OCI-LY7 (cell line): ENCODE measurements around the gene GLS. TPM values are rescaled to one million over a fixed set of nuclear protein-coding genes. Genes with fewer than 3 reads are reported as not detected.

Experiments used
- BruUV-seq: library from RNA; stranded (reverse); fragments of 400-500 nt; replicated peaks from 2 replicates; lab custom pipeline; 2021; lab: Mats Ljungman, UMichigan
- CTCF ChIA-PET: fragments of 300-600 bp; sonication (Branson Sonifier 250); formaldehyde crosslinking; loops from one replicate; lab custom pipeline; 2022; ENCODE audit warnings: antibody characterized with exemption; ENCODE audit not compliant: unreplicated experiment; lab: Charles Lee
- POLR2A ChIA-PET: fragments of 300-600 bp; sonication (Branson Sonifier 250); formaldehyde crosslinking; loops from one replicate; lab custom pipeline; 2022; ENCODE audit warnings: antibody characterized with exemption; lab: Charles Lee
- DNase-seq: peaks from one replicate; pipeline ENCODE4 v3.0.0-alpha.2; 2015; ENCODE audit warnings: low spot score
- H2AFZ ChIP-seq: fragments of 200-600 bp; sonication (generic), shearing (Covaris generic); 2 replicates; pipeline ENCODE4 v1.6.1; 2014; ENCODE audit warnings: mild to moderate bottlenecking, antibody characterized with exemption, low read length, moderate library complexity
- H3K27ac ChIP-seq: fragments of 200-600 bp; sonication (generic); 2 replicates; pipeline ENCODE4 v1.5.1; 2014; ENCODE audit warnings: mixed run types, low read depth, mild to moderate bottlenecking, moderate library complexity, low read length, inconsistent platforms; ENCODE audit not compliant: poor library complexity, severe bottlenecking
- H3K36me3 ChIP-seq: fragments of 200-600 bp; sonication (generic); 2 replicates; pipeline ENCODE4 v1.6.1; 2014; ENCODE audit warnings: mild to moderate bottlenecking, antibody characterized with exemption, low read length, moderate library complexity, mixed read lengths; ENCODE audit not compliant: insufficient read depth
- H3K4me1 ChIP-seq: fragments of 200-600 bp; sonication (generic); 2 replicates; pipeline ENCODE4 v1.5.1; 2014; ENCODE audit warnings: mild to moderate bottlenecking, low read length; ENCODE audit not compliant: insufficient read depth, poor library complexity, severe bottlenecking
- H3K4me2 ChIP-seq: fragments of 200-600 bp; sonication (generic); 2 replicates; pipeline ENCODE4 v1.6.1; 2014; ENCODE audit warnings: mild to moderate bottlenecking, low read length
- H3K4me3 ChIP-seq: fragments of 200-600 bp; sonication (generic); 2 replicates; pipeline ENCODE4 v1.5.1; 2014; ENCODE audit warnings: mild to moderate bottlenecking, low read depth, low read length; ENCODE audit not compliant: poor library complexity, severe bottlenecking
- H3K79me2 ChIP-seq: fragments of 200-600 bp; sonication (generic); 2 replicates; pipeline ENCODE4 v1.6.1; 2016; ENCODE audit warnings: low read depth, mild to moderate bottlenecking, low read length, moderate library complexity, mixed read lengths; ENCODE audit not compliant: insufficient read depth
- H3K9me2 ChIP-seq: fragments of 200-600 bp; sonication (generic); 2 replicates; pipeline ENCODE4 v1.6.1; 2016; ENCODE audit warnings: mild to moderate bottlenecking, low read length, mixed read lengths; ENCODE audit not compliant: insufficient read depth
- H3K9me3 ChIP-seq: fragments of 200-600 bp; sonication (generic); 2 replicates; pipeline ENCODE4 v1.6.1; 2014; ENCODE audit warnings: mild to moderate bottlenecking, mixed run types, low read length, mixed read lengths
- H4K20me1 ChIP-seq: fragments of 200-600 bp; sonication (generic); 2 replicates; pipeline ENCODE4 v1.6.1; 2014; ENCODE audit warnings: mild to moderate bottlenecking, antibody characterized with exemption, low read length, moderate library complexity, mixed read lengths; ENCODE audit not compliant: insufficient read depth
- CTCF ChIP-seq: fragments of 200-600 bp; sonication (generic); conservative IDR thresholded peaks from 2 replicates; pipeline ENCODE4 v1.5.1; 2014; ENCODE audit warnings: mild to moderate bottlenecking, antibody characterized with exemption, low read length, moderate library complexity, mixed read lengths
- EZH2phosphoT487 ChIP-seq: fragments of 200-600 bp; sonication (generic); IDR thresholded peaks from 2 replicates; pipeline ENCODE4 v1.6.1; 2018; ENCODE audit warnings: low read depth, borderline replicate concordance, mild to moderate bottlenecking, mixed run types, antibody characterized with exemption, low read length, moderate library complexity, mixed read lengths
- intact Hi-C: fragments of 100-400 bp; cut with micrococcal nuclease; formaldehyde crosslinking; loops from one replicate; pipeline ENCODE4 v1.10.0; 2022; ENCODE audit not compliant: unreplicated experiment
- total RNA-seq, 2 experiments: library from RNA; depleted of rRNA in 1 of 2; stranded (reverse); fragments of >200 nt in 1 of 2; shearing (Covaris generic) in 1 of 2; gene quantifications; 2 replicates each; pipeline ENCODE4 v1.2.3, GENCODE V29; 2014 to 2022

GLS gene
- total RNA-seq, 2 experiments from 2014 or later, result 102 to 103 TPM

GRCh38 chr2:190891372-190891771, 10.8 kb downstream of the GLS start:
- TF ChIP-seq EZH2phosphoT487 (no peak), CTCF (no peak)
- H3K79me2 ChIP-seq, result peaks cover 91% of the 10 kb centered on the region
- H3K27ac ChIP-seq, result no peak overlapping the region
- CTCF ChIA-PET, result no interaction called here
- no TSS peak for BruUV-seq
- DNase-seq, result peak; percentile 30
- H3K36me3 ChIP-seq, result peaks cover 80% of the 10 kb centered on the region
- no peak overlapping the region for H3K4me3 ChIP-seq
- peak overlapping the region; percentile 17; the same call in 1 of the 2 replicates for H3K4me2 ChIP-seq
- no peak overlapping the region for H2AFZ ChIP-seq
- no peaks in the 10 kb centered on the region for H3K9me2 ChIP-seq
- peaks cover 36% of the 10 kb centered on the region for H3K4me1 ChIP-seq
- intact Hi-C loops, result no loop called here
- POLR2A ChIA-PET, result interaction anchor here (0.7 to 3.6 kb wide), 3 partner anchors 8 to 73 kb away, joined by 4 to 35 read pairs (median 7); no protein-coding TSS in a partner anchor
- H3K9me3 ChIP-seq, result no peaks in the 10 kb centered on the region
- H4K20me1 ChIP-seq, result peaks cover 64% of the 10 kb centered on the region

GRCh38 chr2:190891889-190892288, 11.3 kb downstream of the GLS start:
- intact Hi-C loops, result no loop called here
- POLR2A ChIA-PET, result interaction anchor here (0.7 to 3.6 kb wide), 4 partner anchors 10 to 72 kb away, joined by 4 to 35 read pairs (median 4); no protein-coding TSS in a partner anchor
- Histone ChIP-seq H3K27ac (no peak overlapping the region), H3K4me2 (0 out of 2 replicates have a peak overlapping the region, but pooled peaks have one; percentile 6), H3K4me3 (no peak overlapping the region), H3K36me3 (peaks cover 84% of the 10 kb centered on the region), H3K9me2 (no peaks in the 10 kb centered on the region), H4K20me1 (peaks cover 61% of the 10 kb centered on the region), H3K4me1 (peaks cover 36% of the 10 kb centered on the region), H3K79me2 (peaks cover 86% of the 10 kb centered on the region), H2AFZ (no peak overlapping the region), H3K9me3 (no peaks in the 10 kb centered on the region)
- no TSS peak for BruUV-seq
- no peak for DNase-seq
- CTCF ChIA-PET, result no interaction called here
- TF ChIP-seq CTCF (no peak), EZH2phosphoT487 (no peak)

- Histone ChIP-seq H3K79me2 (peaks cover 74% of the 10 kb centered on the region), H3K4me2 (no peak overlapping the region), H3K9me2 (no peaks in the 10 kb centered on the region), H3K27ac (no peak overlapping the region), H3K4me3 (no peak overlapping the region), H3K4me1 (peaks cover 26% of the 10 kb centered on the region), H3K36me3 (peaks cover 84% of the 10 kb centered on the region), H4K20me1 (peaks cover 49% of the 10 kb centered on the region), H2AFZ (no peak overlapping the region), H3K9me3 (no peaks in the 10 kb centered on the region)
- POLR2A ChIA-PET, result interaction anchor here (0.6 to 3.6 kb wide), 12 partner anchors 9 to 511 kb away, joined by 3 to 35 read pairs (median 4); no protein-coding TSS in a partner anchor
- intact Hi-C loops, result no loop called here
- no peak for TF ChIP-seq EZH2phosphoT487
- TF ChIP-seq CTCF, result no peak
- DNase-seq, result no peak
- no TSS peak for BruUV-seq
- CTCF ChIA-PET, result no interaction called here
Measured at GRCh38 chr2:190893157-190893556, 12.5 kb downstream of the GLS start.
